HepG2 (cell line): ENCODE data around the gene CAMK2N2. TPM values are rescaled to one million over a fixed set of nuclear protein-coding genes. Genes with fewer than 3 reads are reported as not detected.
A peak's percentile ranks its signal among the peaks of the same experiment; 100 is the strongest.

Experiments
- CHD2 ChIP-seq: IDR thresholded peaks from 2 replicates; pipeline ENCODE4 v1.6.1; 2011; ENCODE audit warnings: low read depth, low read length, improper control_type of control experiment
- GFI1 ChIP-seq: sonication (generic); formaldehyde crosslinking; IDR thresholded peaks from 2 replicates; pipeline ENCODE4 v1.5.0; 2020; ENCODE audit warnings: missing genetic modification reagents, mild to moderate bottlenecking, borderline replicate concordance
- MYNN ChIP-seq: sonication (generic); formaldehyde crosslinking; IDR thresholded peaks from 2 replicates; pipeline ENCODE4 v1.4.0; 2020; ENCODE audit warnings: mild to moderate bottlenecking, low read depth, missing genetic modification reagents
- PHF21A ChIP-seq: sonication (generic); formaldehyde crosslinking; IDR thresholded peaks from 2 replicates; pipeline ENCODE4 v1.5.0; 2020; ENCODE audit warnings: mild to moderate bottlenecking, missing genetic modification reagents
- SMYD3 ChIP-seq: sonication (generic); formaldehyde crosslinking; IDR thresholded peaks from 2 replicates; pipeline ENCODE4 v1.8.1; 2023; ENCODE audit warnings: mild to moderate bottlenecking, missing genetic modification reagents
- SNAI1 ChIP-seq: sonication (generic); formaldehyde crosslinking; IDR thresholded peaks from 2 replicates; pipeline ENCODE4 v1.5.0; 2020; ENCODE audit warnings: mild to moderate bottlenecking, missing genetic modification reagents, borderline replicate concordance
- SPEN ChIP-seq: sonication (generic); formaldehyde crosslinking; IDR thresholded peaks from 2 replicates; pipeline ENCODE4 v1.5.1; 2020; ENCODE audit warnings: low read depth, mild to moderate bottlenecking, missing genetic modification reagents
- ZBTB7B ChIP-seq: sonication (generic); formaldehyde crosslinking; IDR thresholded peaks from 2 replicates; pipeline ENCODE4 v1.4.0; 2020; ENCODE audit warnings: missing genetic modification reagents
- ZNF224 ChIP-seq: sonication (generic); formaldehyde crosslinking; IDR thresholded peaks from 2 replicates; pipeline ENCODE4 v1.5.0; 2020; ENCODE audit warnings: mild to moderate bottlenecking, missing genetic modification reagents
- ZNF335 ChIP-seq: sonication (generic); formaldehyde crosslinking; IDR thresholded peaks from 2 replicates; pipeline ENCODE4 v1.4.0; 2020; ENCODE audit warnings: missing genetic modification reagents
- ZNF496 ChIP-seq: sonication (generic); formaldehyde crosslinking; IDR thresholded peaks from 2 replicates; pipeline ENCODE4 v1.8.1; 2023; ENCODE audit warnings: mild to moderate bottlenecking, moderate library complexity, missing genetic modification reagents; ENCODE audit not compliant: insufficient replicate concordance
- ZNF788 ChIP-seq: sonication (generic); formaldehyde crosslinking; IDR thresholded peaks from 2 replicates; pipeline ENCODE4 v1.5.0; 2020; ENCODE audit warnings: mild to moderate bottlenecking, missing genetic modification reagents, borderline replicate concordance
- ZSCAN31 ChIP-seq: sonication (generic); formaldehyde crosslinking; IDR thresholded peaks from 2 replicates; pipeline ENCODE4 v1.5.0; 2020; ENCODE audit warnings: low read depth, mild to moderate bottlenecking, missing genetic modification reagents
- polyA plus RNA-seq, 8 experiments: library from polyadenylated mRNA; depleted of rRNA in 3 of 8; stranded (reverse) in 7 of 8; unstranded in 1 of 8; fragments of >200 nt; fragmentation: Illumina TruSeq in 4 of 8; extraction: Trizol in 4 of 8; gene quantifications; 2 replicates each; pipeline versions ENCODE4 v1.2.1 to v1.2.3, GENCODE V29; 2011 to 2016; ENCODE audit warnings: low read depth in 4 of 8, missing spikeins in 1 of 8, mixed read lengths in 1 of 8; ENCODE audit not compliant: insufficient read depth in 1 of 8
- total RNA-seq, 5 experiments: library from RNA; depleted of rRNA; stranded (reverse); fragments of >200 nt; fragmentation: Illumina TruSeq; extraction: Trizol; gene quantifications; 2 replicates each; pipeline ENCODE4 v1.2.3, GENCODE V29; 2016; ENCODE audit warnings: low read depth in 1 of 5
- TF ChIP-seq, protein P1 (sequence below): sonication (generic); formaldehyde crosslinking; IDR thresholded peaks from 2 replicates; pipeline ENCODE4 v1.4.0; 2020; ENCODE audit warnings: missing genetic modification reagents, borderline replicate concordance
- TF ChIP-seq, protein P2 (sequence below): sonication (generic); formaldehyde crosslinking; conservative IDR thresholded peaks from 2 replicates; pipeline ENCODE4 v1.4.0; 2020; ENCODE audit warnings: missing genetic modification reagents
- TF ChIP-seq, protein P3 (sequence below): sonication (generic); formaldehyde crosslinking; IDR thresholded peaks from 2 replicates; pipeline ENCODE4 v1.4.0; 2020; ENCODE audit warnings: missing genetic modification reagents, mild to moderate bottlenecking, borderline replicate concordance
- TF ChIP-seq, protein P4 (sequence below): sonication (generic); formaldehyde crosslinking; IDR thresholded peaks from 2 replicates; pipeline ENCODE4 v1.4.0; 2020; ENCODE audit warnings: mild to moderate bottlenecking, missing genetic modification reagents
- TF ChIP-seq, protein P5 (sequence below): sonication (generic); formaldehyde crosslinking; IDR thresholded peaks from 2 replicates; pipeline ENCODE4 v1.4.0; 2020; ENCODE audit warnings: missing genetic modification reagents

The CAMK2N2 gene
- total and polyA plus RNA-seq, 2 of the 13 experiments (the other 11 are each of a cell fraction or from before 2014, with no cell fraction given) = 0.12 to 0.27 TPM

DNA sequence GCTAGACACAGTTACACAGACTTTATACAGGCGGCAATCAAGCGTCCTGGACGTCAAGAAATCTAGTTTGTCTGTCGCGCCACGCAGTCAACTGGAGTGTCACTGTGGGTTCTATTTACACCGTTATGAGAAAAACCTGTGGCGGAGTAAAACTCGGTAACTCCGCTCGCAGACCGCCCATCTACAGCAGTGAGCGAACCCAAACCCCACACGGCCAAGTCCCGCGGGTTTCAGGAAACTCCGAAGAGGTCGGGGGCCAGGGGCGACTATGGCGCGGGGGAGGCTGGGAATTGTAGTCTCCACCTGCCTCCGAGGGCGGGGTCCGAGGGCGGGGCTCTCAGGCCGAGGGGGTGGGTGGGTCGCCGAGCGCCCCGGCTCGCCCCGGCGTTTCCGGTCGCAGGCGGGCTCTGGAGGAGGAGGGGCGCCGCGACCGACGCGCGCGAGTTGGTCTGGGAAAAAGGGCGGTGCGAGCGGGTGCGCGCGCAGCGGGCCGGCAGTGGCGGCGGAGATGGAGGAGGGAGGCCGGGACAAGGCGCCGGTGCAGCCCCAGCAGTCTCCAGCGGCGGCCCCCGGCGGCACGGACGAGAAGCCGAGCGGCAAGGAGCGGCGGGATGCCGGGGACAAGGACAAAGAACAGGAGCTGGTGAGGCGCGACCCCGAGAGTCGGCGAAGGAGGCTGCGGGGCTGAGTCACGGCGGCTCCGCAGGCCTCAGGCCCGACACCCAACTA, 37.6 kb upstream of the CAMK2N2 start, which contains the start of gene PSMD2 (continued):
- TF ChIP-seq, protein P1, sequence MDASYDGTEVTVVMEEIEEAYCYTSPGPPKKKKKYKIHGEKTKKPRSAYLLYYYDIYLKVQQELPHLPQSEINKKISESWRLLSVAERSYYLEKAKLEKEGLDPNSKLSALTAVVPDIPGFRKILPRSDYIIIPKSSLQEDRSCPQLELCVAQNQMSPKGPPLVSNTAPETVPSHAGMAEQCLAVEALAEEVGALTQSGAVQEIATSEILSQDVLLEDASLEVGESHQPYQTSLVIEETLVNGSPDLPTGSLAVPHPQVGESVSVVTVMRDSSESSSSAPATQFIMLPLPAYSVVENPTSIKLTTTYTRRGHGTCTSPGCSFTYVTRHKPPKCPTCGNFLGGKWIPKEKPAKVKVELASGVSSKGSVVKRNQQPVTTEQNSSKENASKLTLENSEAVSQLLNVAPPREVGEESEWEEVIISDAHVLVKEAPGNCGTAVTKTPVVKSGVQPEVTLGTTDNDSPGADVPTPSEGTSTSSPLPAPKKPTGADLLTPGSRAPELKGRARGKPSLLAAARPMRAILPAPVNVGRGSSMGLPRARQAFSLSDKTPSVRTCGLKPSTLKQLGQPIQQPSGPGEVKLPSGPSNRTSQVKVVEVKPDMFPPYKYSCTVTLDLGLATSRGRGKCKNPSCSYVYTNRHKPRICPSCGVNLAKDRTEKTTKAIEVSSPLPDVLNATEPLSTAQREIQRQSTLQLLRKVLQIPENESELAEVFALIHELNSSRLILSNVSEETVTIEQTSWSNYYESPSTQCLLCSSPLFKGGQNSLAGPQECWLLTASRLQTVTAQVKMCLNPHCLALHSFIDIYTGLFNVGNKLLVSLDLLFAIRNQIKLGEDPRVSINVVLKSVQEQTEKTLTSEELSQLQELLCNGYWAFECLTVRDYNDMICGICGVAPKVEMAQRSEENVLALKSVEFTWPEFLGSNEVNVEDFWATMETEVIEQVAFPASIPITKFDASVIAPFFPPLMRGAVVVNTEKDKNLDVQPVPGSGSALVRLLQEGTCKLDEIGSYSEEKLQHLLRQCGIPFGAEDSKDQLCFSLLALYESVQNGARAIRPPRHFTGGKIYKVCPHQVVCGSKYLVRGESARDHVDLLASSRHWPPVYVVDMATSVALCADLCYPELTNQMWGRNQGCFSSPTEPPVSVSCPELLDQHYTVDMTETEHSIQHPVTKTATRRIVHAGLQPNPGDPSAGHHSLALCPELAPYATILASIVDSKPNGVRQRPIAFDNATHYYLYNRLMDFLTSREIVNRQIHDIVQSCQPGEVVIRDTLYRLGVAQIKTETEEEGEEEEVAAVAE (CRISPR knock-in tag) = peak; percentile 23; the same call in 1 of the 2 replicates
- TF ChIP-seq GFI1 (CRISPR knock-in tag) = no peak; the same call in 1 of the 2 replicates
- no peak for TF ChIP-seq SMYD3 (CRISPR knock-in tag)
- no peak for TF ChIP-seq MYNN
- no peak for TF ChIP-seq ZNF496 (CRISPR knock-in tag)
- TF ChIP-seq, protein P2, sequence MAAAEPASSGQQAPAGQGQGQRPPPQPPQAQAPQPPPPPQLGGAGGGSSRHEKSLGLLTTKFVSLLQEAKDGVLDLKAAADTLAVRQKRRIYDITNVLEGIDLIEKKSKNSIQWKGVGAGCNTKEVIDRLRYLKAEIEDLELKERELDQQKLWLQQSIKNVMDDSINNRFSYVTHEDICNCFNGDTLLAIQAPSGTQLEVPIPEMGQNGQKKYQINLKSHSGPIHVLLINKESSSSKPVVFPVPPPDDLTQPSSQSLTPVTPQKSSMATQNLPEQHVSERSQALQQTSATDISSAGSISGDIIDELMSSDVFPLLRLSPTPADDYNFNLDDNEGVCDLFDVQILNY (CRISPR knock-in tag) = no peak; the same call in 1 of the 2 replicates
- TF ChIP-seq SPEN (CRISPR knock-in tag) = peak; percentile 90
- TF ChIP-seq ZNF224 (CRISPR knock-in tag) = no peak
- peak; percentile 29; the same call in 1 of the 2 replicates for TF ChIP-seq ZNF335 (CRISPR knock-in tag)
- TF ChIP-seq SNAI1 (CRISPR knock-in tag) = no peak
- TF ChIP-seq, protein P3, sequence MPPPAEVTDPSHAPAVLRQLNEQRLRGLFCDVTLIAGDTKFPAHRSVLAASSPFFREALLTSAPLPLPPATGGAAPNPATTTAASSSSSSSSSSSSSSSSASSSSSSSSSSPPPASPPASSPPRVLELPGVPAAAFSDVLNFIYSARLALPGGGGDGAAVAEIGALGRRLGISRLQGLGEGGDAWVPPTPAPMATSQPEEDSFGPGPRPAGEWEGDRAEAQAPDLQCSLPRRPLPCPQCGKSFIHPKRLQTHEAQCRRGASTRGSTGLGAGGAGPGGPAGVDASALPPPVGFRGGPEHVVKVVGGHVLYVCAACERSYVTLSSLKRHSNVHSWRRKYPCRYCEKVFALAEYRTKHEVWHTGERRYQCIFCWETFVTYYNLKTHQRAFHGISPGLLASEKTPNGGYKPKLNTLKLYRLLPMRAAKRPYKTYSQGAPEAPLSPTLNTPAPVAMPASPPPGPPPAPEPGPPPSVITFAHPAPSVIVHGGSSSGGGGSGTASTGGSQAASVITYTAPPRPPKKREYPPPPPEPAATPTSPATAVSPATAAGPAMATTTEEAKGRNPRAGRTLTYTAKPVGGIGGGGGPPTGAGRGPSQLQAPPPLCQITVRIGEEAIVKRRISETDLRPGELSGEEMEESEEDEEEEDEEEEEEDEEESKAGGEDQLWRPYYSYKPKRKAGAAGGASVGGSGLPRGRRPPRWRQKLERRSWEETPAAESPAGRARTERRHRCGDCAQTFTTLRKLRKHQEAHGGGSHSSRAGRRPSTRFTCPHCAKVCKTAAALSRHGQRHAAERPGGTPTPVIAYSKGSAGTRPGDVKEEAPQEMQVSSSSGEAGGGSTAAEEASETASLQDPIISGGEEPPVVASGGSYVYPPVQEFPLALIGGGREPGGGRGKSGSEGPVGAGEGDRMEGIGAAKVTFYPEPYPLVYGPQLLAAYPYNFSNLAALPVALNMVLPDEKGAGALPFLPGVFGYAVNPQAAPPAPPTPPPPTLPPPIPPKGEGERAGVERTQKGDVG (CRISPR knock-in tag) = no peak
- peak; percentile 23; the same call in 1 of the 2 replicates for TF ChIP-seq ZBTB7B (CRISPR knock-in tag)
- TF ChIP-seq CHD2 = peak; percentile 94
- TF ChIP-seq, protein P4, sequence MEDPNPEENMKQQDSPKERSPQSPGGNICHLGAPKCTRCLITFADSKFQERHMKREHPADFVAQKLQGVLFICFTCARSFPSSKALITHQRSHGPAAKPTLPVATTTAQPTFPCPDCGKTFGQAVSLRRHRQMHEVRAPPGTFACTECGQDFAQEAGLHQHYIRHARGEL (CRISPR knock-in tag) = no peak
- TF ChIP-seq, protein P5, sequence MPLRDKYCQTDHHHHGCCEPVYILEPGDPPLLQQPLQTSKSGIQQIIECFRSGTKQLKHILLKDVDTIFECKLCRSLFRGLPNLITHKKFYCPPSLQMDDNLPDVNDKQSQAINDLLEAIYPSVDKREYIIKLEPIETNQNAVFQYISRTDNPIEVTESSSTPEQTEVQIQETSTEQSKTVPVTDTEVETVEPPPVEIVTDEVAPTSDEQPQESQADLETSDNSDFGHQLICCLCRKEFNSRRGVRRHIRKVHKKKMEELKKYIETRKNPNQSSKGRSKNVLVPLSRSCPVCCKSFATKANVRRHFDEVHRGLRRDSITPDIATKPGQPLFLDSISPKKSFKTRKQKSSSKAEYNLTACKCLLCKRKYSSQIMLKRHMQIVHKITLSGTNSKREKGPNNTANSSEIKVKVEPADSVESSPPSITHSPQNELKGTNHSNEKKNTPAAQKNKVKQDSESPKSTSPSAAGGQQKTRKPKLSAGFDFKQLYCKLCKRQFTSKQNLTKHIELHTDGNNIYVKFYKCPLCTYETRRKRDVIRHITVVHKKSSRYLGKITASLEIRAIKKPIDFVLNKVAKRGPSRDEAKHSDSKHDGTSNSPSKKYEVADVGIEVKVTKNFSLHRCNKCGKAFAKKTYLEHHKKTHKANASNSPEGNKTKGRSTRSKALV = no peak
- no peak for TF ChIP-seq ZNF788 (CRISPR knock-in tag)
- no peak for TF ChIP-seq ZSCAN31
- TF ChIP-seq PHF21A (CRISPR knock-in tag) = no peak
